Frontal cortex (tissue), 4 donors: ENCODE measurements around the gene TNFSF18. TPM values are rescaled to one million over a fixed set of nuclear protein-coding genes. Genes with fewer than 3 reads are reported as not detected.

Source experiments
- DNase-seq, 2 donors: peaks; one replicate each; pipeline ENCODE4 v3.0.0; 2012; ENCODE audit warnings: low spot score in 2 of 2
- FAIRE-seq: peaks from 2 replicates; lab custom pipeline; 2012; peaks lifted over from hg19 to GRCh38; lab: Jason Lieb, UNC
- total RNA-seq: library from RNA; depleted of rRNA; stranded (reverse); fragments of >200 nt; gene quantifications from one replicate; pipeline ENCODE4 v1.2.3, GENCODE V29; 2014
- donor health status: control.
- donor health status: control.
- donor health status: control.

TNFSF18 gene
- total RNA-seq, 1 donor from 2014 or later: 1.6 TPM

DNA sequence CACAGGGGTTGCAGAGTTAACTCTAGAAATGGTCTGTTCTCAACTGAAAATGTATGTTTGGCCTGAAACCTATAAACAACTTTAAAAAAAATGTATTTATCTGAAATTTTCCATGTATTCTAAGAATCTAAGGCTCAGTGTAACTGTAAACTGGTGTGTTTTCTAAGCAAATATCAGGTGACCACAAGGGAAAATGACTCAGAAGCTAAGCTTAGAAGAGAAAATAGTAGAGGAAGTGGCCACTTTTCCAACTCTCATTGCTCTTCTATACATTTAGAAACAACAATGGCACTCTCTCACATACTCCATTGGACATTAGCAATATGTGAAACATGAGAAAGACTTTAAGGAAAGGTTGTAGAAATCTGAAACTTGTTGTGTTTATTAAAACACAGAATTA is 7.5 kb downstream of the TNFSF18 start:
- DNase-seq (no peak), FAIRE-seq (no peak)

DNA sequence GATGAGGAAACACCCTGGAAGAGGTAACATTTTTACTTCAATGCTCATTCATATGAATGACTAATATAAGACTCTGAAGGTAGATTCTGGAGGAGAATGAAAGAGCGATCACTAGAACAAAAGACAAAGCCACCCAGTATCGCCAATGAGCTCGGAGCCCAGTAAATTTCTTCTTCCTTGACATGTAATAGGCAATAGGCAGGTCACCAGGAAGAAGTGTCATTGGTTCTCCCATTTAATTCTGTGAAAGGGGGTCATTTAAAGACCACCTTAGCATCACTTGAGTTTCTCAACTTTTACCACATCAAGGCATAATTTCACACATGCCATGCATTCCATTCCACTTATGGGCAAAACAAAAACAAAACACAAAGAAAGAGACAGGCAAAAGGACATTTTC is 7.9 kb downstream of the TNFSF18 start:
- FAIRE-seq: no peak
- DNase-seq: no peak

DNA sequence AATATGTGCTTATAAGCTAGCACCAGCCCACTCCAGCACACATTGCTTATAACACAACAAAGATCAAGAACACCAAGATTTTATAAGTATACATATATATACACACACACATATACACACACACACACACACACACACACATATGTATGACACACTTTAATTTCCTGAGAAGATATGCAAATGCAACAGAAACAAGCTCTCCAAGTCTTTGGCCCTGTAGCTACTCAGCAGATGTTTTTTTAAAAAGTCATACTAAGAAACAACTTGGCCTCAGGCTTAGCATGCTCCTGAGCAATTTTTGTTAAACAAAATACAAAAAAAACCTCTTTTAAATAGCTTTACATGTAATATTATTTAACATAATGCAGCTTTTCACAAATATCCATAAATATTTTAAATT is 11.1 kb downstream of the TNFSF18 start:
- DNase-seq (no peak), FAIRE-seq (no peak)

DNA sequence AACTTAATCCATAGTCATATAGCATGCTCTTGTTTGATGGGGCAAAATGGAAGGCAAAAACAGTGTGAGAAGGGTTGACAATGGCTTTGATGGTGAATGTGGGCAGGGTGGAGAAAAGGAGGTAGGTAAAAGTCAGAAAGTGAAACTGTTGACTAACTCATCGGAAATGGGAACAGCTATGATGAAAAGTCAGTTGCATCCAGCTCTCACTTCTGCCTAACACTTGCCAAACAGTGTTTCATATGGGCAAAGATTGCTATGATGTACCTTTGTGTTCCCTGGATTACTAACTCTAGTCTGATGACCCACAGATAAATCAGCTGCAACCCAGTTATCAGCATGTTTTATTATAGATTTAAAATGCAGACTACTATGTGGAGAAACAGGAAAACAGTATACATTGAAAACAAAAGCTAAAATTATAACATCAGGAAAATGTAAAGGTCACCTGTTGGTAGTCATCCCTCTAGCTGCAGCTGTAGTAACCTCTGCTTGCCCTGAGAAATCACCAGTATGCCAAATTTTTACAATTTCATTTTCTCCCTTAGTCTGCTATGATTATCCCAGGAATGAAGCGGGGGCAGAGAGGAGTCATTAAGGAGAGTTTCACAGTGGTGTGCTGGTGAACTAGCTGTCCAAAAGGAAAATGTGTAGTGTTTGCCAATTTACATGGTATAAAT is 11.7 kb downstream of the TNFSF18 start:
- DNase-seq (no peak), FAIRE-seq (no peak)

DNA sequence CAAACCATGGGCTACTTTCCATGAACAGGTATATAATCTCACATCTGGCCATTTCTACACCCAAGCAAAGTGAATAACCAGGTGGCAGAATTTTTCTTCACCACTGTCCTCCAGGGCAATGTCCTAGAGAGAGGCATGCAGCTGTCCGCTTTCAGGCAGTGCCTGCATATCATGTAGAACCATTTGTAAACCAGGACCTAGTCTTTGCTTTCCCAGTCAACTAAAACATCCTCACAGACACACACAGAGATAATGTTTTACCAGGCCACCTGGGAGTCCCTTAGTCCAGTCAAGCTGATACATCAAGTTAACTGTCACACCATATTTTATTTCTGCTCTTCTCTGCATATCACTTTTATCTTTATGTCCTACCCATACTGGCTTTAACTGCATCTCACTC is 26.2 kb downstream of the TNFSF18 start:
- DNase-seq (no peak), FAIRE-seq (no peak)

DNA sequence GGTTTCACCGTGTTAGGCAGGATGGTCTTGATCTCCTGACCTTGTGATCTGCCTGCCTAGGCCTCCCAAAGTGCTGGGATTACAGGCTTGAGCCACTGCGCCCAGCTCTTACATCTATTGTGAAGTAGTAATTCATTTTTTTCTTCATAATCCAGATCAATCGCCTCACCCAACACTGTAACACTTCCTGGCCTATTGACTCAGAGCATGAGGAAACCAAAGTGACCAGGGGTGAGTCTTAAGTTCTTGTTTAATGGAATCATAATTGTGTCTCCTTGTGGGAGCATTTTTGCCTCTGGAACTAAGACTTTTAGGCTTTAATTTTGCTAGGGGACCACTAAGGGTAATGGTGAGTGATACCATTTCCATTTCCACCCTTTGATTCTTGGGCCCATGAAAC is 27.4 kb downstream of the TNFSF18 start:
- DNase-seq (no peak), FAIRE-seq (no peak)

DNA sequence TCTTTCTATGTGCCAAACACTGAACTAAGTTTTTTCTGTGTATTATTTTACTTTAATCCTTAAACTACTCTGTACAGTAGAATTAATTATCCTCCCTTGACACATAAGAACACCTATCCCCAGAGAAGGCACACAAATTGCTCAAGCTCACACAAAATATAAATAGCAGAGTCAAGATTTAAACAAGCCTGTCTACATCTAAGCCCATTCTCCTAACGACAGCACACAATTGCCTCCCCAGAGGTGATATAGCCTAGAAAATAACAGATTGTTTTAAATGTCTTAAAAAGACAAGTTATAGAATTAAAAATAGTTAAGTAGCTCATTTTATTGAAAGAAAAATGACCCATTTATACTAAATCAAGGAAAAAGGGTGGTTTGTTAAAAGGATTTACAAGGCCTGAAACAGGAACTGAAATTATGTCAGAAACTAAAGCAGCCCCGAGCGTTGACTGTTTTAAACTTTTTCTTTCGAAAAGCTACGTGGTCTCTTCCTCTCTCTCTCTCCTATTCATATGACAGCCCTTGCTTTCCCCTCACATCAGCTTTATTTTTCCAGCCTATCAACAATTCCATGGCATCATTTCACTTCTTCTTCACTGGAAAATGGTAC is 30.5 kb downstream of the TNFSF18 start:
- DNase-seq (no peak), FAIRE-seq (no peak)

DNA sequence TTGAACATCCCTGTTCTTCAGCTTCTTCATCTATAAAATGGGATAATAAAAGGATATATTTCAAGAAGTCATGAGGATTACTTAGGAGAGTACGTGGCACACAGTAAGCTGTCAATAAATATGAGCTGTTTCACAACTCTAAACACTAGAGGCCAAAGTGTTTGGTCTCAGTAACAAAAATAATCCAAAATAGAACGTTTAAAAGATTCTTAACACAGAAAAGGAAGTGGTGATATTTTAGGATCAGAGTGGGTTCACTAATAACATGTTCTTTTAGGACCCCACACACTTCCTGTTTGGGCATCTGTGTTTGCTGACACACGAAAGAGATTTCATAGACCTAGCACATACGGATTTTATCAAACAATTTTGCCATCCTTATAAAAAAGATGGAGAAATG is 32.9 kb downstream of the TNFSF18 start:
- DNase-seq (no peak), FAIRE-seq (no peak)

DNA sequence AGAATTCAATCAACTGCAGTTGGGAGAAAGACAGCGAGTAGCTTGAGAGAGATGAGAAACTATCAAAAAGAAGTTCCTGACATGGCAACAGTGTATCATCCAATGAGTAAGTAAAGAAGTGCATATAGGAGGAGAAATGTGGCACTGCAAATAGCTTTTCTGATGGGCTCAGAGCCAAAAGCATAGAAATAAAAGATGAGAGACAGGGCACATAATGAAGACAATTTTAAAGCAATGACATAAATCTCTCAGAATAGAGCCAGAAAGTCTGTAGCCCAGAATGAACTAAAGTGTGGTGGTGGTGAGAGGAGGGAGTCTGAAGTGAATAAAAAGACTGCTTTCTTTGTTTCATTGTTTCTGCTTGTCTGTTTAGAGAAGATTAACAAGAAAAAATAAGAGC is 34.3 kb downstream of the TNFSF18 start:
- FAIRE-seq: no peak
- no peak for DNase-seq

DNA sequence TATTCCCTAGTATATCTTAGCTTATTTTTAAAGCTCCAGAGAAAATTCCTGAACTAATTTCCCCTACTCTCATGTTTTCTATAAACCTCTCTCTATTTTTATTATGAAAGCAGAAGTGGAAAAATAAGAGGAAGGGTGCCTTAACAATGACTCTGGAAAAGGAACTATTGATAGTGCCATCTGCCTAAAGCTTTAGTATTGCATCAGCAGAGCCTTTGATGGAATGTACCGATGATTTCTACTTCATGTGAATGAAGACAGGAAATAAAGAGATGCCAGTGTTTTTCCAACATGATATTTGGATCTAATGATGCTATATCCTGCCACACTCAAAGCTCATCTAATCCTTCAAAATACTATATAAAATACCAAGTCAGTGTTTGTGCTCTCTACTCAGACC is 35.1 kb downstream of the TNFSF18 start:
- no peak for DNase-seq
- no peak for FAIRE-seq

DNA sequence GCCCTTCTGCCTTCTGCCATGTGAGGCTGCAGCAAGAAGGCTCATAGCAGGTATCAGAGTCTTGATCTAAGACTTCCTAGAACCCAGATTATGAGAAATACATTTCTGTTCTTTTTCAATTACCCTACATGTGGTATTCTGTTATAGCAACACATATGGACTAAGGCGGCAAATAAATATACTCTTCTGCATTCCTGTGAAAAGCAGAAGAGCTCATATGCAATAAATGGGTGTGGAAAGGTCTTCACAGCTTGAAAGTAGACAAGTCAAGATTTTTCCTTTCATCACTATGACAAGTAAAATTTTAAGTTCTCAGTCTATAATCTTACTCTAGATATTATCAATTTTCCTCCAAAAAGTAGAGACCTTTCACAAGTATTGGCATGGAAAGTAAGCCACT is 36.6 kb downstream of the TNFSF18 start:
- FAIRE-seq (no peak), DNase-seq (no peak)

DNA sequence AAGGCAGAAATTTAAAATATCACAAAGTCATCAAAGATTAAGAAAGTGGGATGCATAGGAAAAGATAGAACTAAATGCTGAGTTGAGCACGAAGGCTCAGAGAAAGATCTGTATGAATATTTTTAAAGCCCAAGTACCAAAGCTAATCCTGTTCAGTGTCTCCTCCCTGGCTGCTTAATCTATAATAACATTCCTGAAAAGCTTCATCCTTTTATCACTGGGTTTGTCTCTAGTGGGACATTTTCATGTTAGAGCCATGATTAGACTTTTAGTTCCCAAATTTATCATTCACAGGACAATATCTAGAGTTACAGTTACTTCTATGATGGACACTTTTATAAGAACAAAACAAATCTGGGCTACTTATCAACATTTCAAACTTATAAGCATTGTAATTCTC is 38.6 kb downstream of the TNFSF18 start:
- FAIRE-seq (no peak), DNase-seq (no peak)

DNA sequence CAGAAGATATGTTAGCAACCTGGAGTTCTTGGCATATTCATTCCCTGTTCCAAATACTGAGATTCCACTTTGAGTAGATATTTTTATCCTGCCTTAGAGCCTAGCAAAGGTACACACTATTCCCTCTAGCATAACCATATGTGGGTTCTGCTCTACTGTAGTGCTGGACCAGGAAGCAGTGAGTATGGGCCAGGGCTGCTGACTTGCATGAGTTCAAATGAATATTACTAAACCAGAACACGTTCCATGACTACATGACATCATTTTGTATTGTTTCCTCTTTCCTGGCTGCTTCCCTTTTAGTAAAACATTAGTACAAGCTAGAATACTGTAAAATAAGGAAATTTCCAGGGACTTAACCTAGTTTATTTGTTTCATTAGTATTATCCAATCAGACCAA is 41.1 kb downstream of the TNFSF18 start:
- DNase-seq: no peak
- FAIRE-seq: no peak

DNA sequence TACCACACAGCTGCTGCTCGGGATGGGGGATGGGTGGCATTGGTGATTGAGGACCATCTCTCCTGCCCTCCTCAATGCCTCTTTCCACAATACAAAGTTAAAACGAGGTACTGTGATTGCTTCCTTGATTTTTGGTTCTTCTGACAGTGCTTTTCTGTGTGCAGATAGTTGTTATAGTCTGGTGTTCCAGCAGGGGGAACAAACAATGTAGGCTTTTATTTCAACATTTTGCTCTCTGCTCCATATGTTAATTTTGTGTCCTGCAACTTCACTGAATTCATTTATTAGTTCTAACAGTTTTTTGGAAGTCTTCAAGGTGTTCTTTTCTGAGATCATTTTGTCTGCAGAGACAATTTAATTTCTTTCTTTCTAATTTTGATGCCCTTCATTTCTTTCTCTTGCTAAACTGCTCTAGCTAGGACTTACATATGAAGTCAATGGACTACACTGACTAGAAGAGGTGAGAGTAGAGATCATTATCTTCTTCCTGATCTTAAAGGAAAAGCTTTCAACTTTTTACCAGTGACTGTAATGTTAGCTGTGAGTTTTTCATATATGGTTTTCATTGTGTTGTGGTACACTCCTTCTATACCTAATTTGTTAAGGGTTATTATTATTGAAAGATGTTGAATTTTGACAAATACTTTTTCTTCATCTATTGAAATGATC is 45.4 kb downstream of the TNFSF18 start:
- FAIRE-seq (no peak), DNase-seq (no peak)

DNA sequence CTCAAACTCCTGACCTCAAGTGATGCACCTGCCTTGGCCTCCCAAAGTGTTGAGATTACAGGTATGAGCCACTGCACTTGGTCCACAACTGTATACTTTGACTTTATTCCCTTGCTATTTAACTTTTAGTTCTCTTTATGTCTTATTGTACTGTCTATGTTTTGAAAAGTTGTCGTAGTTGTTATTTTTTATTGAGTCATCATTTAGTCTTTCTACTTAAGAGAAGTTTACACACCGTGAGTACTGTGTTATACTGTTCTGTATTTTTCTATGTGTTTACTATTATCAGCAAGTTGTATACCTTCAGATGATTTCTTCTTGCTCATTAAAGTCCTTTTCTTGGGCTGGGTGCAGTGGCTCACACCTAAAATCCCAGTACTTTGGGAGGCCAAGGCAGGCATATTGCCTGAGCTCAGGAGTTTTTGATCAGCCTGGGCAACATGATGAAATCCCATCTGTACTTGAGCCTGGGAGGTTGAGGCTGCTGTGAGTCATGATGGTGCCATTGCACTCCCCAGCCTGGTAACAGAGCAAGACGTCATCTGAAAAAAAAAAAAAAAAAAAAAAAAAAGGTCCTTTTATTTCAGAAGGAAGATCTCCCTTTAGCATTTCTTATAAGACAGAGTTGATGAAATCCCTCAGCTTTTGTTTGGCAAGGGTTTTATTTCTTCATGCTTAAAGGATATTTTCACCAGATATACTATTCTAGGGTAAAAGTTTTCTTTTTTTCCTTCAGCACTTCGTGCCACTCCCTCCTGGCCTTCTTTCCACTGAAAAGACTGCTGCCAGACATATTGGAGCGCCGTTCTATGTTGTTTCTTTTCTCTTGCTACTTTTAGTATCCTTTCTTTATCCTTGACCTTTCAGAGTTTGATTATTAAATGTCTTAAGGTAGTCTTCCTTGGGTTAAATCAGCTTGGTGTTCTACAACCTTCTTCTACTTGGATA is 47.6 kb downstream of the TNFSF18 start:
- FAIRE-seq (no peak), DNase-seq (no peak)

DNA sequence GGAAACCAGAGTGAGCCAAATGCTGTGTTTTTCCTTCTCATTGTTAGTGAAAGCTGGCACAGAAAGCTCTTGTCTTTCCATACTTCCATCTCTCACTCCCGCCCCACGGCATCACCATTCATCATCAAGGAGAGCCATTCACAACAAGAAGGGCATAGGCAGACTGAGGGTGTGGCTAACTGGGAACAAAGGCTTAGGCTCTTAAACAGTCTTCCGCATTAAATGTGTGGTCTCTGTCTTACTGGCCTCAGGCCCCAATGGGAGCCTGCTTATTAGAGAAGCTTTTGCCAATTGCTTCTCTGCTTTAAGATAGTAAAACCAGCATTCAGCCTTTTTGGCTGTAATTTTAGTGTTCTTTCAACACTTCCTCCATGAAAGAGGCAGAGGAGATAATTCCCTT is 51.4 kb downstream of the TNFSF18 start:
- FAIRE-seq (no peak), DNase-seq (no peak)

DNA sequence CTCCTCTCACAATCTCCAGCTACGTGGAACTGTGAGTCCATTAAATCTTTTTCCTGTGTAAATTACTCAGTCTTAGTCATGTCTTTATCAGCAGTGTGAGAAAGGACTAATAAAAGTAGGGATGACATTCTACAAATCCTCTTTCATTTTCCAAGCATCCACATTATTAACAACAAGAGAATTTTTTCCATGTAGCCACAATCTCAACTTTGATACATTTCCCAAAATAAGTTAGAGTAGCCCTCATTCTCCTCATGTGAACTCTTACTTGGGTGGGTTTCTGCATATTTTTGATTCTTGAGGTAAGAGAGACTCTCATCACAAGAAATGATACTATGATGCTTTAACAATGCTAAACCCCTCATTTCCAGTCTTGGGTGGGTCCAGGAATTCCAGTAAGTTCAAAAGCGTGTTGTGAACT is 52.8 kb downstream of the TNFSF18 start:
- no peak for DNase-seq
- FAIRE-seq: no peak

DNA sequence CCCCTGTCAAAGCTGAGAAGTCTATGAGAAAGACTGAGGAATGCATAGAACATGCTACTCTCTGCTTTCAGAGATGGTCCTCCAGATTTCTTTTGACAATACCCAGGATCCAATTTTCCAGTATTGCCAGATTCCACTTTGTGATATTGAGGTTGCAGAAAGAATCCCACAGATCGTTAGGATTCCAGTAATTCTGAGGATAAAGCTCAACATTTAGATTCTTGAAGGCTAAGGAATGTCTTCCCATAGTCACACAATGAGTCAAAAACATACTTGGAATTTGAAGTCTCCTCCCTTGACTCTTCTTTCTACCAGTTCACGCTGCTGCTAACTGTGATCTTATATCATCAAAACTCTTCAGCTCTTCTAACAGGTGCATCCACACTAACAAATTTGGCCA is 57.1 kb downstream of the TNFSF18 start:
- DNase-seq (no peak), FAIRE-seq (no peak)

DNA sequence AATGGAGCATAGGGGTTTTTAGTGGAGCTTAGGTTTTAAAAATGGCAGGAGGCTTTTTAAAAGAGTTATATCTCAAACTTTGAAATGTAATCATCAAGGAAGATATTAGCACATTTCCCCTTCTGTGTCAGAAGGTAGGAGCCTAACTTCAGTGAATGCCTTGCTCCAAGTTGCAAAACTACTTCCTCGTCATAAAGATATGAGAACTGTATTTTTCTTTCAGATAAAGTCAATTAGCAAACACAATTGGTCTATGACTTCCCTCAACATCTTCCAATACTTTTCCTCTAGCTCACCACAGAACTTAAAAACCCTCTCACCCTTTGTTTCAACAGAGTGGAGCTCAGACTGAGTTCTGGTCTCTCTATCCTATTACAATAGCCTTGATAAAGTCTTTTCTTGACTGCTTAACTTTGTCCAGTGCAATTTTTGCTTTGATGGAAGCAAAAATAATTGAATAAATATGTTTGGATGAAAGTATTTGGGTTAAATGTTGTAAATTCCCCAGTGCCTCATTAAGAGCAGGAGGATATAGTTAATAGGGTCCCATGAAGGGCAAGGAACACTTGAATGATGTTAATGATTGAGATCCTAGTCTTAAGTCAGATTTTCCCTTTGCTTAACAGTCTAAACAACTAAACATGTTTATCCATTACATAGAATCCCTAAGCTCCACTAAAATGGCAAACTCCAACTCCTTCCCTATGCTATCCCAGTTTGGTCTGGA is 58.9 kb downstream of the TNFSF18 start:
- FAIRE-seq (no peak), DNase-seq (no peak)
